K562 (cell line): ENCODE results near the gene CDC6. TPM values are rescaled to one million over a fixed set of nuclear protein-coding genes. Genes with fewer than 3 reads are reported as not detected.

Source experiments
- ATF1 ChIP-seq, 2 experiments: fragments of 450-650 bp in 1 of 2; IDR thresholded peaks; 2 replicates each; pipeline ENCODE4 v1.6.1; 2016; ENCODE audit warnings: missing compliant biosample characterization in 1 of 2, missing genetic modification characterization in 1 of 2
- FOXA3 ChIP-seq, 2 experiments: fragments of 450-650 bp in 1 of 2; sonication (generic) in 1 of 2; formaldehyde crosslinking; IDR thresholded peaks in 1 of 2; conservative IDR thresholded peaks in 1 of 2; 2 replicates each; pipeline versions ENCODE4 v1.4.0 to v1.8.0; 2020 to 2022; ENCODE audit warnings: mild to moderate bottlenecking in 2 of 2, missing genetic modification reagents in 1 of 2
- HNRNPK ChIP-seq: fragments of 200-400 bp; formaldehyde crosslinking; IDR thresholded peaks from one replicate; pipeline ENCODE4 v1.6.1; 2018; ENCODE audit warnings: mild to moderate bottlenecking, low read depth, low read length; ENCODE audit not compliant: poor library complexity, severe bottlenecking
- SIN3A ChIP-seq, 2 experiments: fragments of 150-350 bp in 1 of 2; IDR thresholded peaks; 2 replicates each; pipeline ENCODE4 v1.6.1; 2011 to 2016; ENCODE audit warnings: borderline replicate concordance in 2 of 2, low read depth in 2 of 2, low read length in 2 of 2, mild to moderate bottlenecking in 2 of 2, moderate library complexity in 2 of 2; ENCODE audit not compliant: control insufficient read depth in 1 of 2
- polyA plus RNA-seq, 8 experiments: library from polyadenylated mRNA; depleted of rRNA in 4 of 8; stranded (reverse) in 5 of 8; unstranded in 3 of 8; fragments of >200 nt; fragmentation: Nextera tagmentation in 2 of 8; fragmentation: Illumina TruSeq in 1 of 8; extraction: Ambion mirVana in 2 of 8; extraction: Trizol in 1 of 8; gene quantifications; 2 replicates each; pipeline versions ENCODE4 v1.2.1 to v1.2.3, GENCODE V29; 2011 to 2014; ENCODE audit warnings: inconsistent platforms in 1 of 8, missing spikeins in 1 of 8
- total RNA-seq, 7 experiments: library from RNA; depleted of rRNA in 6 of 7; stranded (reverse); fragments of >200 nt in 6 of 7; fragmentation: Illumina TruSeq in 2 of 7; extraction: Trizol in 2 of 7; gene quantifications; 2 replicates each; pipeline versions ENCODE4 v1.2.1 to v1.2.3, GENCODE V29; 2011 to 2021; ENCODE audit warnings: low replicate concordance in 1 of 7
- TF ChIP-seq, protein P1 (sequence below), 2 experiments: fragments of 200-800 bp in 1 of 2; sonication (Bioruptor generic) in 1 of 2; sonication (generic) in 1 of 2; formaldehyde crosslinking in 1 of 2; IDR thresholded peaks in 1 of 2; conservative IDR thresholded peaks in 1 of 2; 2 replicates each; pipeline versions ENCODE4 v1.5.0 to v1.6.1; 2016 to 2020; ENCODE audit warnings: missing compliant biosample characterization in 1 of 2, missing genetic modification characterization in 1 of 2, missing genetic modification reagents in 1 of 2
- TF ChIP-seq, protein P2 (sequence below): IDR thresholded peaks from 3 replicates; pipeline ENCODE4 v1.6.1; 2011; ENCODE audit warnings: borderline replicate concordance, mild to moderate bottlenecking, moderate library complexity; ENCODE audit not compliant: insufficient read length; ENCODE audit errors: extremely low read depth
- TF ChIP-seq, protein P3 (sequence below): fragments of 450-650 bp; IDR thresholded peaks from 2 replicates; pipeline ENCODE4 v1.6.1; 2016; ENCODE audit warnings: mild to moderate bottlenecking
- TF ChIP-seq, protein P4 (sequence below), 2 experiments: fragments of 450-650 bp in 1 of 2; IDR thresholded peaks; 2 replicates each; pipeline ENCODE4 v1.6.1; 2011 to 2017; ENCODE audit warnings: low read depth in 2 of 2, antibody characterized with exemption in 1 of 2, borderline replicate concordance in 1 of 2, low read length in 1 of 2, mild to moderate bottlenecking in 1 of 2, mixed read lengths in 1 of 2; ENCODE audit not compliant: control insufficient read depth in 1 of 2
- TF ChIP-seq, protein P5 (sequence below): sonication (generic); formaldehyde crosslinking; IDR thresholded peaks from 2 replicates; pipeline ENCODE4 v1.4.0; 2020; ENCODE audit warnings: mild to moderate bottlenecking, missing genetic modification reagents

Gene CDC6
- total and polyA plus RNA-seq, 9 of the 15 experiments (the other 6 are each of a cell fraction or from before 2014, with no cell fraction given): 29.6 to 141 (median 106) TPM

DNA sequence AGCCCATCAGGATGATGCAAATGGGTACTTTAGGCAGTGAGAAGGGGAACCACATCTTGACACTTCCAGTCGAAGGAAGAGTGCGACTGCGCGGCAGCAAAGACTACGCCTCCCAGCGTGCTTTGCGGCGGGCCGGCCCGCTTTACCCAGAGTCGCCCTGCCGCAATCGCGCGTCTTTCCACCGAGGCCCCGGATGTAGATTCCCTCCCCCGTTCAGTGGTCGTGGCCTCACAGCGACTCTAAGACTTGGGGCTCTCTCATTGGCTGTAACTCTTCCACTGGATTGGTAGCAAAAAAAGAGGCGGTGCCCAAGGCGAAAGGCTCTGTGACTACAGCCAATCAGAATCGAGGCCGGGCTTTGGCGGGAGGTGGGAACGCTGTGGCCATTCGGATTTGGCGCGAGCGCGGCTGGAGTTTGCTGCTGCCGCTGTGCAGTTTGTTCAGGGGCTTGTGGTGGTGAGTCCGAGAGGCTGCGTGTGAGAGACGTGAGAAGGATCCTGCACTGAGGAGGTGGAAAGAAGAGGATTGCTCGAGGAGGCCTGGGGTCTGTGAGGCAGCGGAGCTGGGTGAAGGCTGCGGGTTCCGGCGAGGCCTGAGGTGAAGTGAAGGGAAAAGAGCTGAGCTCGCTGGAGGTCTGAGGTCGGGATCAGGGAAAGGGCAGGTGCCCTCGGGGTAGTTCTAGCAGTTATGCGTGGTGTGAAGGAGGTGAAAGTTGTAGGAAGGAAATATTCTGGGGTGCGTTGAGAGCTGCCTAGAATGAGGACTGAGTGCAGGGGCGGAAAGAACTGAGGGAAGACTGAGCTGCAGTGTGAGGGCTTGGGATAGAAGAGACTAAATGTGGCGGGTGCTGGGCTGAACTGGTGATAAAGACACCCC, at the start of gene CDC6 (continued):
- TF ChIP-seq, protein P1, sequence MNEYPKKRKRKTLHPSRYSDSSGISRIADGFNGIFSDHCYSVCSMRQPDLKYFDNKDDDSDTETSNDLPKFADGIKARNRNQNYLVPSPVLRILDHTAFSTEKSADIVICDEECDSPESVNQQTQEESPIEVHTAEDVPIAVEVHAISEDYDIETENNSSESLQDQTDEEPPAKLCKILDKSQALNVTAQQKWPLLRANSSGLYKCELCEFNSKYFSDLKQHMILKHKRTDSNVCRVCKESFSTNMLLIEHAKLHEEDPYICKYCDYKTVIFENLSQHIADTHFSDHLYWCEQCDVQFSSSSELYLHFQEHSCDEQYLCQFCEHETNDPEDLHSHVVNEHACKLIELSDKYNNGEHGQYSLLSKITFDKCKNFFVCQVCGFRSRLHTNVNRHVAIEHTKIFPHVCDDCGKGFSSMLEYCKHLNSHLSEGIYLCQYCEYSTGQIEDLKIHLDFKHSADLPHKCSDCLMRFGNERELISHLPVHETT (CRISPR knock-in tag; conservative IDR thresholded peaks at IDR 0.05 in 1 of 2, IDR thresholded peaks at IDR 0.05 in 1 of 2): peak in 1 of 2 experiments; percentile 36; a peak in 1 of 4 replicates
- TF ChIP-seq, protein P2, sequence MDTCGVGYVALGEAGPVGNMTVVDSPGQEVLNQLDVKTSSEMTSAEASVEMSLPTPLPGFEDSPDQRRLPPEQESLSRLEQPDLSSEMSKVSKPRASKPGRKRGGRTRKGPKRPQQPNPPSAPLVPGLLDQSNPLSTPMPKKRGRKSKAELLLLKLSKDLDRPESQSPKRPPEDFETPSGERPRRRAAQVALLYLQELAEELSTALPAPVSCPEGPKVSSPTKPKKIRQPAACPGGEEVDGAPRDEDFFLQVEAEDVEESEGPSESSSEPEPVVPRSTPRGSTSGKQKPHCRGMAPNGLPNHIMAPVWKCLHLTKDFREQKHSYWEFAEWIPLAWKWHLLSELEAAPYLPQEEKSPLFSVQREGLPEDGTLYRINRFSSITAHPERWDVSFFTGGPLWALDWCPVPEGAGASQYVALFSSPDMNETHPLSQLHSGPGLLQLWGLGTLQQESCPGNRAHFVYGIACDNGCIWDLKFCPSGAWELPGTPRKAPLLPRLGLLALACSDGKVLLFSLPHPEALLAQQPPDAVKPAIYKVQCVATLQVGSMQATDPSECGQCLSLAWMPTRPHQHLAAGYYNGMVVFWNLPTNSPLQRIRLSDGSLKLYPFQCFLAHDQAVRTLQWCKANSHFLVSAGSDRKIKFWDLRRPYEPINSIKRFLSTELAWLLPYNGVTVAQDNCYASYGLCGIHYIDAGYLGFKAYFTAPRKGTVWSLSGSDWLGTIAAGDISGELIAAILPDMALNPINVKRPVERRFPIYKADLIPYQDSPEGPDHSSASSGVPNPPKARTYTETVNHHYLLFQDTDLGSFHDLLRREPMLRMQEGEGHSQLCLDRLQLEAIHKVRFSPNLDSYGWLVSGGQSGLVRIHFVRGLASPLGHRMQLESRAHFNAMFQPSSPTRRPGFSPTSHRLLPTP: no peak
- TF ChIP-seq, protein P3, sequence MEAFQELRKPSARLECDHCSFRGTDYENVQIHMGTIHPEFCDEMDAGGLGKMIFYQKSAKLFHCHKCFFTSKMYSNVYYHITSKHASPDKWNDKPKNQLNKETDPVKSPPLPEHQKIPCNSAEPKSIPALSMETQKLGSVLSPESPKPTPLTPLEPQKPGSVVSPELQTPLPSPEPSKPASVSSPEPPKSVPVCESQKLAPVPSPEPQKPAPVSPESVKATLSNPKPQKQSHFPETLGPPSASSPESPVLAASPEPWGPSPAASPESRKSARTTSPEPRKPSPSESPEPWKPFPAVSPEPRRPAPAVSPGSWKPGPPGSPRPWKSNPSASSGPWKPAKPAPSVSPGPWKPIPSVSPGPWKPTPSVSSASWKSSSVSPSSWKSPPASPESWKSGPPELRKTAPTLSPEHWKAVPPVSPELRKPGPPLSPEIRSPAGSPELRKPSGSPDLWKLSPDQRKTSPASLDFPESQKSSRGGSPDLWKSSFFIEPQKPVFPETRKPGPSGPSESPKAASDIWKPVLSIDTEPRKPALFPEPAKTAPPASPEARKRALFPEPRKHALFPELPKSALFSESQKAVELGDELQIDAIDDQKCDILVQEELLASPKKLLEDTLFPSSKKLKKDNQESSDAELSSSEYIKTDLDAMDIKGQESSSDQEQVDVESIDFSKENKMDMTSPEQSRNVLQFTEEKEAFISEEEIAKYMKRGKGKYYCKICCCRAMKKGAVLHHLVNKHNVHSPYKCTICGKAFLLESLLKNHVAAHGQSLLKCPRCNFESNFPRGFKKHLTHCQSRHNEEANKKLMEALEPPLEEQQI: no peak
- TF ChIP-seq, protein P4, sequence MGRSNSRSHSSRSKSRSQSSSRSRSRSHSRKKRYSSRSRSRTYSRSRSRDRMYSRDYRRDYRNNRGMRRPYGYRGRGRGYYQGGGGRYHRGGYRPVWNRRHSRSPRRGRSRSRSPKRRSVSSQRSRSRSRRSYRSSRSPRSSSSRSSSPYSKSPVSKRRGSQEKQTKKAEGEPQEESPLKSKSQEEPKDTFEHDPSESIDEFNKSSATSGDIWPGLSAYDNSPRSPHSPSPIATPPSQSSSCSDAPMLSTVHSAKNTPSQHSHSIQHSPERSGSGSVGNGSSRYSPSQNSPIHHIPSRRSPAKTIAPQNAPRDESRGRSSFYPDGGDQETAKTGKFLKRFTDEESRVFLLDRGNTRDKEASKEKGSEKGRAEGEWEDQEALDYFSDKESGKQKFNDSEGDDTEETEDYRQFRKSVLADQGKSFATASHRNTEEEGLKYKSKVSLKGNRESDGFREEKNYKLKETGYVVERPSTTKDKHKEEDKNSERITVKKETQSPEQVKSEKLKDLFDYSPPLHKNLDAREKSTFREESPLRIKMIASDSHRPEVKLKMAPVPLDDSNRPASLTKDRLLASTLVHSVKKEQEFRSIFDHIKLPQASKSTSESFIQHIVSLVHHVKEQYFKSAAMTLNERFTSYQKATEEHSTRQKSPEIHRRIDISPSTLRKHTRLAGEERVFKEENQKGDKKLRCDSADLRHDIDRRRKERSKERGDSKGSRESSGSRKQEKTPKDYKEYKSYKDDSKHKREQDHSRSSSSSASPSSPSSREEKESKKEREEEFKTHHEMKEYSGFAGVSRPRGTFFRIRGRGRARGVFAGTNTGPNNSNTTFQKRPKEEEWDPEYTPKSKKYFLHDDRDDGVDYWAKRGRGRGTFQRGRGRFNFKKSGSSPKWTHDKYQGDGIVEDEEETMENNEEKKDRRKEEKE (IDR thresholded peaks at IDR 0.05; ENCODE audit: borderline replicate concordance in 1 of 2, control insufficient read depth in 1 of 2, low read depth in 2 of 2, low read length in 1 of 2): no peak
- peak; percentile 54 to 94; a peak in 3 of 4 replicates for TF ChIP-seq SIN3A (IDR thresholded peaks at IDR 0.05; ENCODE audit: borderline replicate concordance in 2 of 2, control insufficient read depth in 1 of 2, low read depth in 2 of 2, low read length in 2 of 2)
- no peak for TF ChIP-seq HNRNPK
- TF ChIP-seq, protein P5, sequence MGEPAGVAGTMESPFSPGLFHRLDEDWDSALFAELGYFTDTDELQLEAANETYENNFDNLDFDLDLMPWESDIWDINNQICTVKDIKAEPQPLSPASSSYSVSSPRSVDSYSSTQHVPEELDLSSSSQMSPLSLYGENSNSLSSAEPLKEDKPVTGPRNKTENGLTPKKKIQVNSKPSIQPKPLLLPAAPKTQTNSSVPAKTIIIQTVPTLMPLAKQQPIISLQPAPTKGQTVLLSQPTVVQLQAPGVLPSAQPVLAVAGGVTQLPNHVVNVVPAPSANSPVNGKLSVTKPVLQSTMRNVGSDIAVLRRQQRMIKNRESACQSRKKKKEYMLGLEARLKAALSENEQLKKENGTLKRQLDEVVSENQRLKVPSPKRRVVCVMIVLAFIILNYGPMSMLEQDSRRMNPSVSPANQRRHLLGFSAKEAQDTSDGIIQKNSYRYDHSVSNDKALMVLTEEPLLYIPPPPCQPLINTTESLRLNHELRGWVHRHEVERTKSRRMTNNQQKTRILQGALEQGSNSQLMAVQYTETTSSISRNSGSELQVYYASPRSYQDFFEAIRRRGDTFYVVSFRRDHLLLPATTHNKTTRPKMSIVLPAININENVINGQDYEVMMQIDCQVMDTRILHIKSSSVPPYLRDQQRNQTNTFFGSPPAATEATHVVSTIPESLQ (CRISPR knock-in tag): 0 out of 2 replicates have a peak, but pooled peaks have one; percentile 61
- no peak for TF ChIP-seq FOXA3 (CRISPR knock-in tag; conservative IDR thresholded peaks at IDR 0.05 in 1 of 2, IDR thresholded peaks at IDR 0.05 in 1 of 2)
- TF ChIP-seq ATF1 (CRISPR knock-in tag; IDR thresholded peaks at IDR 0.05): no peak
- TF ChIP-seq ATF1 (tag; IDR thresholded peaks at IDR 0.05): peak; percentile 93
